Kidney glomerular epithelial cell (primary cell): ENCODE data around the gene TRIM25.

ENCODE experiments used
- DNase-seq: peaks from one replicate; lab custom pipeline; 2025; lab: John Stamatoyannopoulos, UW

Gene TRIM25

DNA sequence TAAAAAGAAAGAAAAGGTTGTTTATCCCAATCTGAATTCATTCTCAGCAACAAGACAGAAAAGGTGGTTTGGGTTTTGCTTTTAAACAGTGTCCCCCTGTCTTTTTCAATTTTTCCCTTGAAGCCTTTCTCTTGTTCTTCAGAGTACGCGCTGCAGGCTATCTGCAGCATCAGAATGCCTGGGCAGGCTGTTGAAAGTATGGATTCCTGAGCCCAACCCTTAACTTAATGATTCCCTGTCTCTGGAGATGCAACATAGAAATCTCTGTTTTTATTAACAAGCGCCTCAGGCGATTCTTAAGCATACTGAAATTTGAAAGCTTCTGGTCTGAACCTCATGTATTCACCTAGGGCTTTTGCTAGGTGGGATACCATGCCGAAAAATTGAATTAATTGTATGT lies 47.8 kb downstream of the TRIM25 start:
- no peak for DNase-seq

DNA sequence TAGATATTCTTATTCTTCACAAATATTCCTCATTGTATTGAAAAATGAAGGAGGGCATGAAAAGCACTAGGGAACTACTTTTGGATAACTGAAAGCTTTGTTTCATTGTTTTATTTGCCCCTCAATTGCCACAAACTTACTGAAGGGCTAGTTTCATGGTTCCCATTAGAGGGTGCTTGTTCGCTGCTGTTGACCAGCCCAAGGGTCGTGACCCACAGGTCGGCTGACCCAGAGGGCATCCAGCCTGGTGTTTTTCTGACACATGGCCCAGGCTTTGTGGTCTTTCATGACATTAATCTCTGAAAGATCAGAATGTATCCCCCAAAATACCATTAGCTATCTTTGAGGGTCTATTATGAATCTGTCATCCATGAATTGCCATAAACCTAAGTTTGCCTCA lies 49.9 kb downstream of the TRIM25 start:
- no peak for DNase-seq

DNA sequence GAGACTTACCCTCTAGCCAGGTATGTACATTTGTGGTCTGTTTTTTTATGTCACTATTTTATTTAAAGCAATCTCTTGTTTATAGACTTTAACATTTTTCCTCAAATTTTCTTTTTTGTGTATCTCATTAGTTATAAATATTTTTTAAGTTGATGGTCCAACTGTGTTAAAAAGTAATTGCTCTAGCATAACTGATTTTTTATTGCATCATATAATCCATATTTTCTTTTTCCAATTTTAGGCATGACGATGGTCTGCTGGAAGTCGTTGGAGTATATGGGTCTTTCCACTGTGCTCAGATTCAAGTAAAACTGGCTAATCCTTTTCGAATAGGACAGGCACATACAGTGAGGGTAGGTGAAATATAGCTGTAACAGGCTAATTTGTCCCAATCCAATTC lies 52.0 kb downstream of the TRIM25 start:
- DNase-seq = no peak

DNA sequence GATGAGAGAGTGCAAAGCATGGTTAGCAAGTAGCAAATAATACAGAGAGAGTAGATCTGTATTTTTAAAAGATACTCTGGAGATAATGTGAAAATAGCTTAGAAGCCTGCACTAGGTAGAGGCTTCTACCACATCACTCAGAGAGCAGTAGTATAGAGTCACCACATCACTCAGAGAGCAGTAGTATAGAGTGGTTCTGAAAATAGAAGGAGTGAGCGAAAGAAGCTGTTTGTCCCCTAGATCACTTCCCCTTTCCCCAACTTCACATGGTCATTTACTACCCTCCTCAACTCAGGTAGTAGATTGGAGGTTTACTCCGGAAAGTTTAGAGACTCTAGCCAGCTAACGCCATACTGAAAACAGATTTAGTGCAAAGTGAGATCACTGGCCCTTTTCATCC lies 62.8 kb downstream of the TRIM25 start:
- no peak for DNase-seq

DNA sequence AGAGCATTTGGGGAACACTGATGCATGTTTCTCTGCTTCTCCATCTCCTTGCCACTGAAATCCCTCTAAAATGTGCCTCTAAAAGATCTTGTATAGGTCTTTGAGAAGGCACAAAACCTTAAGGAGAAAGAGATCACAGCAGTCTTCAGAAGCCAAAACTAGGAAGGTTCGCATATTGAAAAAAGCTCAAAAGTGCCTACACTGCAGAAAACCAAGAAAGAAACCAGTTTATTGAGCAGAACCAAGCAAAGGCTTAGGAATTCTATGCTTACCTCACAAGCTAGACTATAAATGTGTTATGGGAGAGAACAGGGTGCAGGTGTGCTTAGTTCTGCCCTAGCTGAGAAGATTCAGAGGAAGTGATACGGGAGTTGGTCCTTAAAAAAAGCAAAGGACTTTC lies 63.3 kb downstream of the TRIM25 start:
- DNase-seq = no peak

DNA sequence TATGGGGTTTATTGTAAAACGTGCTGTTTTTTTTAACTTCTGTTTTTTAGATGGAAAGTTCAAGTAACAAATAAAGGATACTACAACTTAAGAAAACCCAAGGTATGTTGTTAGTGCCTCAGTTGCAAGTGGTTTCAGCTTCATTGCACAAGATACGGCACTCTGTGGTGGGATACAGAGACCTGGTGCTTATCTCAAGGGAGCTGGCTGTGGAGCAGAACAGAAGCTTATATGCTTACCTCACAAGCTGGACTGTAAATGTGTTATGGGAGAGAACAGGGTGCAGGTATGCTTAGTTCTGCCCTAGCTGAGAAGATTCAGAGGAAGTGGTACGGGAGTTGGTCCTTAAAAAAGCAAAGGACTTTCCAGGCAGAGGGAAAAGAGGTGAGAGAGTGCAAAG lies 64.7 kb downstream of the TRIM25 start:
- no peak for DNase-seq

DNA sequence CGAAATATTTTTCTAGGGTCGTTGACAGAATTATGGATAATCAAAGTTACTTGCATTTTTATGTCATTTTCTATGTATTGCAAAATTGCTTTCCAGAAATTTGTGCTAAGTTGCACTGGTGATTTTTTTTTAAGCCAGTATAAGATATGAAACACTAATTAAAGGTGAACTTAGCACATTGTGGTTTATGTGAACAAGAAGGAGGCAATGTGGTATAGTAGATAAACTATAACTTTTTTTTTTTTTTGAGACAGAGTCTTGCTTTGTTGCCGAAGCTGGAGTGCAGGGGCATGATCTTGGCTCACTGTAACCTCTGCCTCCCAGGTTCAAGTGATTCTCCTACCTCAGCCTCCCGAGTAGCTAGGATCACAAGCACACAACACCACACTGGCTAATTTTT lies 66.7 kb downstream of the TRIM25 start:
- no peak for DNase-seq

DNA sequence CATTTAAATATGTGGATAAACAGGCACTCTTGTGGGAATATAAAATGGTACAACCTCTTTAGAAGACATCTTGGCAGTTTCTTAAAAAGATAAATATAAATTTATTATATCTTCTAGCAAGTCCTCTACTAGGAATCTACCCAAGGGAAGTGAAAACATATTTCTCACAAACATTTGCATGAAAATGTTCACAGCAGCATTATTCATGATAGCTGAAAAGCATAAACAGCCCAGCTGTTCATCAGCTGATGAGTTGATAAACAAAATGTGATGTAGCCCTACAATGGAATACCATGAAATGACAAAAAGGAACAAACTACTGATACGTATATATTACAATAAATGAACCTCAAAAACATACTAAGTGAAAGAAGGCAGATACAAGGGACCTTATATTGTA lies 67.9 kb downstream of the TRIM25 start:
- no peak for DNase-seq

DNA sequence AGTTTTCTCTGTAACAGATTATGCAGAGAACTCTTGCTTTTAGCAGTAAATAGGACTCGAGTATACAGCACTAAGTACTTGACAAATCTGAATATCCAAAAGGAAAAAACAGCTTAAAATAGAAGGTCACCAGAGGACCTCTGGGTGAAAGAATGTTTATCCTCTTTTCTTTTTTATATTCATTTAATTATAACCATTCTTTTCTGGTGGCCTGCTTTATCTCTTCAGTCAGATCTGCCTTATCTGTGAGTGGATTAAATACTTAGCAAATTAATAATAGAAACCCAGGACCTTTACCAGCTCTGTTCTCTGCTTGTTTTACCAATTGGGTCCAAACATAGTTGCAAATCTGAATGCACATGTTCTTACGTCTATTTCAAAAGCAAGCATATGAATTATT lies 71.3 kb downstream of the TRIM25 start:
- DNase-seq = no peak

DNA sequence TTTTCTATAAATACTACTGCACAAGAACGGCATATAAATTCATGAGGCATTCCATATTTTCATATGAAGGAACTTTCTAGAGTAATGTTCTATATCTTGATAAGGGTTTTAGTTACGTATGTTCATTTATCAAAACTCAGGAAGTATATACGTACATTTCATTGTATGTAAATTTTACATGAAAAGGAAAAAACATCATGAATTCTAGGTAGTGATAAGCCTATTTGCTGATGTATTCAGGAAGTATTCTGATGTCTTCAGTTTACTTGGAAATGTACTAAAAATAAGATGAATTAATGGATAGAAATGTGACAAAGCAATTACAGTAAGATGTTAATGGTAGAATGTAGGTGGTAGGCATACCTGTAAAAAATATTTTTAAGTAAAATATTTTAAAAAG lies 75.2 kb downstream of the TRIM25 start:
- no peak for DNase-seq
